ENCODE measurements around the gene GLI1.

DNA sequence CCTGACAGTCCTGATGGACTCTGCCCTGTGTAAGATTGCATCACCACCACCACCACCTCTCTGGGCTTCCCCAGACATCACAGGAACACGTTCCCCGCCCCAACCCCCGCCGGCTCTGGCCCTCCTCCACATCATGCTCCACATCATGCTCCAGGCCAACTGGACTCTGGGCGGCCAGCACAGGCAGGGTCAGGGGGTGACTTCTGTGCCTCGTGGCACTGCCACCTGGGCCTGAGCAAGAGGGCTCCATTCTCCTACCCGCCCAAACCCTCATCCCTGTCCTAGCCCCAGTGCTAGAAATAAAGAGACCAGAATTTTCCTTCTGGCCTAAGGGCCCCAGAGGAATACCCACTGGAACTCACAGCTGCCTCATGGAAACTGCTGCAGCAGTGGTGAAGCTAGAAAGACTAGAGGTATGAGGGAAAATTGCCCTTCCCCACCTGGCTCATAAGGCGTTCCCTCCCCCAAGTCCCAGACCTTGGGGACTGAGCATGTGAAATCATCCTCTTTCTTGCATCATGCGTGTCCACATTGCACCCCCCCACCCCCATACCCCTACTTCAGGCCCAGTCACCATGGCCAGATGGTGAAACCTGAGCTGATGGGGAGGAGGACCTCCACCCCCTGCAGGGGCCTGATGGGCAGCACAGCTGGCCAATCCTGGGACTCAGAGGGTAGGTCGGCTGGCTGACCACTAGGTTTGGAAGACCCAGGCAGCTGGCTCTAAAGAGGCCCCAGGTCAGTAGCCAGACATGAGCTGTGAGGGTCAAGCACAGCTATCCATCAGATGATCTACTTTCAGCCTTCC lies 4.8 kb upstream of the GLI1 start, which contains the start of gene INHBE:
- TF ChIP-seq, protein P1, sequence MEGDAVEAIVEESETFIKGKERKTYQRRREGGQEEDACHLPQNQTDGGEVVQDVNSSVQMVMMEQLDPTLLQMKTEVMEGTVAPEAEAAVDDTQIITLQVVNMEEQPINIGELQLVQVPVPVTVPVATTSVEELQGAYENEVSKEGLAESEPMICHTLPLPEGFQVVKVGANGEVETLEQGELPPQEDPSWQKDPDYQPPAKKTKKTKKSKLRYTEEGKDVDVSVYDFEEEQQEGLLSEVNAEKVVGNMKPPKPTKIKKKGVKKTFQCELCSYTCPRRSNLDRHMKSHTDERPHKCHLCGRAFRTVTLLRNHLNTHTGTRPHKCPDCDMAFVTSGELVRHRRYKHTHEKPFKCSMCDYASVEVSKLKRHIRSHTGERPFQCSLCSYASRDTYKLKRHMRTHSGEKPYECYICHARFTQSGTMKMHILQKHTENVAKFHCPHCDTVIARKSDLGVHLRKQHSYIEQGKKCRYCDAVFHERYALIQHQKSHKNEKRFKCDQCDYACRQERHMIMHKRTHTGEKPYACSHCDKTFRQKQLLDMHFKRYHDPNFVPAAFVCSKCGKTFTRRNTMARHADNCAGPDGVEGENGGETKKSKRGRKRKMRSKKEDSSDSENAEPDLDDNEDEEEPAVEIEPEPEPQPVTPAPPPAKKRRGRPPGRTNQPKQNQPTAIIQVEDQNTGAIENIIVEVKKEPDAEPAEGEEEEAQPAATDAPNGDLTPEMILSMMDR (conservative IDR thresholded peaks at IDR 0.05; ENCODE audit: low read length), result no peak
- TF ChIP-seq EZH2phosphoT487 (IDR thresholded peaks at IDR 0.05; ENCODE audit: borderline replicate concordance, low read depth, low read length), result no peak
